Caco-2 (cell line): ENCODE results near the gene PIGL. TPM values are rescaled to one million over a fixed set of nuclear protein-coding genes. Genes with fewer than 3 reads are reported as not detected.
"Not testable (repeated sequence)": the region's sequence is repeated elsewhere in the genome, so short reads cannot be mapped to it uniquely, and the experiment has no call there.

Experiments used
- BruUV-seq: library from RNA; stranded (reverse); fragments of 400-500 nt; replicated peaks from 2 replicates; lab custom pipeline; 2021; lab: Mats Ljungman, UMichigan
- CTCF ChIA-PET: fragments of 300-600 bp; sonication (Branson Sonifier 250); formaldehyde crosslinking; loops from one replicate; lab custom pipeline; 2022; ENCODE audit warnings: antibody characterized with exemption; lab: Charles Lee
- POLR2A ChIA-PET: fragments of 300-600 bp; sonication (Branson Sonifier 250); formaldehyde crosslinking; loops from one replicate; lab custom pipeline; 2022; ENCODE audit warnings: antibody characterized with exemption; lab: Charles Lee
- DNase-seq, 2 experiments: peaks; one replicate each; pipeline versions ENCODE4 v3.0.0 to v3.0.0-alpha.2; 2020 to 2022
- H3K27me3 ChIP-seq: replicated peaks from 2 replicates; pipeline ENCODE4 v1.6.0; 2011; ENCODE audit warnings: low read length; ENCODE audit not compliant: control insufficient read depth, insufficient read depth
- H3K36me3 ChIP-seq: 2 replicates; pipeline ENCODE4 v1.5.1; 2011; ENCODE audit warnings: low read length; ENCODE audit not compliant: control insufficient read depth, insufficient read depth
- H3K4me1 ChIP-seq: fragments of 250-450 bp; sonication (Bioruptor Pico); 2 replicates; pipeline ENCODE4 v1.5.1; 2020; ENCODE audit warnings: mild to moderate bottlenecking
- H3K4me3 ChIP-seq: 2 replicates; pipeline ENCODE4 v1.5.1; 2011; ENCODE audit warnings: low read depth, mild to moderate bottlenecking, control low read depth, low read length
- H3K9me3 ChIP-seq: fragments of 250-450 bp; sonication (Bioruptor Pico); 2 replicates; pipeline ENCODE4 v1.5.1; 2020; ENCODE audit warnings: mild to moderate bottlenecking, moderate library complexity
- H3K27ac Mint-ChIP-seq: one replicate; pipeline ENCODE4 v1.8.0; 2022; ENCODE audit warnings: mixed read lengths; ENCODE audit not compliant: unreplicated experiment
- H3K27me3 Mint-ChIP-seq: one replicate; pipeline ENCODE4 v1.8.0; 2022; ENCODE audit warnings: mixed read lengths; ENCODE audit not compliant: insufficient read depth, unreplicated experiment
- H3K36me3 Mint-ChIP-seq: one replicate; pipeline ENCODE4 v1.8.0; 2022; ENCODE audit warnings: mild to moderate bottlenecking, mixed read lengths; ENCODE audit not compliant: insufficient read depth, unreplicated experiment
- H3K4me1 Mint-ChIP-seq: one replicate; pipeline ENCODE4 v1.8.0; 2022; ENCODE audit warnings: low read depth, mixed read lengths; ENCODE audit not compliant: unreplicated experiment
- H3K4me3 Mint-ChIP-seq: one replicate; pipeline ENCODE4 v1.8.0; 2022; ENCODE audit warnings: mild to moderate bottlenecking, moderate library complexity, mixed read lengths; ENCODE audit not compliant: unreplicated experiment
- H3K9me3 Mint-ChIP-seq: one replicate; pipeline ENCODE4 v1.8.0; 2022; ENCODE audit warnings: mixed read lengths; ENCODE audit not compliant: unreplicated experiment
- intact Hi-C: fragments of 100-400 bp; cut with micrococcal nuclease; formaldehyde crosslinking; loops from one replicate; pipeline ENCODE4 v1.10.0; 2022; ENCODE audit not compliant: unreplicated experiment
- total RNA-seq: library from RNA; stranded (reverse); gene quantifications from 2 replicates; pipeline ENCODE4 v1.2.3, GENCODE V29; 2022
- TF ChIP-seq, protein P1 (sequence below), 2 experiments: fragments of 200-600 bp in 1 of 2; IDR thresholded peaks; 1 replicate in 1 of 2; 2 replicates in 1 of 2; pipeline versions ENCODE4 v1.5.1 to v1.8.0; 2011 to 2022; ENCODE audit warnings: antibody characterized with exemption in 1 of 2, control low read depth in 1 of 2, inconsistent platforms in 1 of 2, low read depth in 1 of 2, low read length in 1 of 2, mild to moderate bottlenecking in 1 of 2, moderate library complexity in 1 of 2; ENCODE audit not compliant: insufficient read depth in 1 of 2, severe bottlenecking in 1 of 2, unreplicated experiment in 1 of 2

Gene PIGL
- total RNA-seq, 1 experiment from 2014 or later: 21.1 TPM

DNA sequence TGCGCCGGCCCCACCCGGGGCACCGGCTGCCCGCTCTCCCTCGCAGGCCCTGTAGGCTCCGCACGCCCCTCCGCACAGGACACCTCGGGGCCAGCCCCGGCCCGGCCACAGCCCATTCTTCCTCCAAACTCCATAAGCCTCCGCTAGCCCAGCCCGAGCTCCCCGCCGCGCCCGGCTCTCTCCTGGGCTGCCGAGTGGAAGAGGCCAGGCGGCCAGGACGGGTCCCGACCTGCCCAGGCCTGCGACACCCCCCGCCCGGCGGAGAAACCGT, 2.1 kb upstream of the PIGL start:
- intact Hi-C loops: loop anchor here (5.0 kb wide), 1 partner anchor 72 kb away; no protein-coding TSS in a partner anchor
- BruUV-seq: no TSS peak
- Histone ChIP-seq H3K4me3 (peak overlapping the region; percentile 71), H3K9me3 (no peaks in the 10 kb centered on the region), H3K27me3 (no peaks in the 10 kb centered on the region), H3K36me3 (no peaks in the 10 kb centered on the region), H3K4me1 (no peaks in the 10 kb centered on the region; the same call in 1 of the 2 replicates)
- H3K4me3 Mint-ChIP-seq: peak overlapping the region; percentile 95
- ChIA-PET POLR2A (interaction anchor here (0.8 to 1.5 kb wide), 3 partner anchors 12 to 166 kb away, joined by 3 to 5 read pairs (median 4); no protein-coding TSS in a partner anchor), CTCF (interaction anchor here (1.0 kb wide), 1 partner anchor 216 kb away, joined by 3 read pairs; the partner anchor contains the start of gene ZSWIM7)
- H3K9me3 Mint-ChIP-seq: no peaks in the 10 kb centered on the region
- TF ChIP-seq, protein P1, sequence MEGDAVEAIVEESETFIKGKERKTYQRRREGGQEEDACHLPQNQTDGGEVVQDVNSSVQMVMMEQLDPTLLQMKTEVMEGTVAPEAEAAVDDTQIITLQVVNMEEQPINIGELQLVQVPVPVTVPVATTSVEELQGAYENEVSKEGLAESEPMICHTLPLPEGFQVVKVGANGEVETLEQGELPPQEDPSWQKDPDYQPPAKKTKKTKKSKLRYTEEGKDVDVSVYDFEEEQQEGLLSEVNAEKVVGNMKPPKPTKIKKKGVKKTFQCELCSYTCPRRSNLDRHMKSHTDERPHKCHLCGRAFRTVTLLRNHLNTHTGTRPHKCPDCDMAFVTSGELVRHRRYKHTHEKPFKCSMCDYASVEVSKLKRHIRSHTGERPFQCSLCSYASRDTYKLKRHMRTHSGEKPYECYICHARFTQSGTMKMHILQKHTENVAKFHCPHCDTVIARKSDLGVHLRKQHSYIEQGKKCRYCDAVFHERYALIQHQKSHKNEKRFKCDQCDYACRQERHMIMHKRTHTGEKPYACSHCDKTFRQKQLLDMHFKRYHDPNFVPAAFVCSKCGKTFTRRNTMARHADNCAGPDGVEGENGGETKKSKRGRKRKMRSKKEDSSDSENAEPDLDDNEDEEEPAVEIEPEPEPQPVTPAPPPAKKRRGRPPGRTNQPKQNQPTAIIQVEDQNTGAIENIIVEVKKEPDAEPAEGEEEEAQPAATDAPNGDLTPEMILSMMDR (IDR thresholded peaks at IDR 0.05; ENCODE audit: insufficient read depth in 1 of 2, low read depth in 1 of 2, low read length in 1 of 2, severe bottlenecking in 1 of 2, unreplicated experiment in 1 of 2): no peak
- H3K27me3 Mint-ChIP-seq: no peaks in the 10 kb centered on the region
- H3K27ac Mint-ChIP-seq: peak overlapping the region; percentile 53
- peaks cover 12% of the 10 kb centered on the region for H3K36me3 Mint-ChIP-seq
- DNase-seq: peak; percentile 34 to 51
- no peaks in the 10 kb centered on the region for H3K4me1 Mint-ChIP-seq

DNA sequence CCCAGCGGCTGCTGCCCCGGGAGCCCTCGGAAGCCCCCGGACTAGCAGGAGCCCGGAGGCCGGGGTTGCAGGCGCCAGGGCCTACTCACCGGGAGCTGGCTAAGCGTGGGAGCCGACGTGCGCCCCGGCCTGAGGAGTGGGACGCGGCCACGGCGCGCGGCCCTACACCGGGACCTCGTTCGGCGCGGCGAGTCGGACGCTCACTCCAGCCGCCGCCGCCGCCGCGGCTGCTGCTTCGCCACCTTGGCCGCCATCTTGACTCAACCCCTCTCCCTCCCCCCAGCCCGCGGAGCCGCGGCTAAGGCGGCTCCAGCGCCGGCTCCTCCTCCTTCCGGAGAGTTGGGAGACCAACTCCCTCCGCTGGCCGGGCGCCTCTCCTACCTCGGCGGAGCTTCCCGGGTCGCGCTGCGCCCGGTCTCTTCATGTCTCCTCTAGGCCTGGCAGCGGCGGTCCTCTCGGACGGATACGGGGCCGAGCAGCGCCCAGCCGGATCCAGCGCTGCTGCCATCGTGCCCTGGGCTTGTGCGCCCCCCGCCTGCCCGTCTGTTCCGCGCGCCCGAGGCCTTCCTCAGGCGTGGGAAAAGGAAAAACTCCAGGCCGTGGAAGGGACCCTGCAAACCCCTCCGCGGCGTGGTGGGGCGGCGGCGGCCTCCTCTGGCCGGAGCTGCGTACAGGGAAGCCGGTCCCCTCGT, 1.6 kb upstream of the PIGL start, which contains the start of gene NCOR1:
Gene NCOR1 (minus strand): TSS at position 262 of the 692 bp plus-strand sequence. CDS start 20,965 bp downstream, outside the sequence.
- CTCF ChIA-PET: interaction anchor here (0.6 to 1.0 kb wide), 3 partner anchors 23 to 216 kb away, joined by 3 read pairs; partner anchors contain the start of gene ZSWIM7
- Mint-ChIP-seq H3K27me3 (no peaks in the 10 kb centered on the region), H3K9me3 (no peaks in the 10 kb centered on the region), H3K4me1 (no peaks in the 10 kb centered on the region), H3K36me3 (peaks cover 12% of the 10 kb centered on the region), H3K4me3 (peak within 1 kb of the TSS; percentile 95), H3K27ac (peak within 1 kb of the TSS; percentile 53)
- Histone ChIP-seq H3K4me3 (peak within 1 kb of the TSS; percentile 71), H3K9me3 (no peaks in the 10 kb centered on the region), H3K36me3 (no peaks in the 10 kb centered on the region), H3K4me1 (no peaks in the 10 kb centered on the region; the same call in 1 of the 2 replicates), H3K27me3 (no peaks in the 10 kb centered on the region)
- BruUV-seq: no TSS peak
- peak; percentile 87 to 89 for DNase-seq
- POLR2A ChIA-PET: interaction anchor here (0.6 to 1.5 kb wide), 4 partner anchors 13 to 165 kb away, joined by 3 to 7 read pairs (median 4); no protein-coding TSS in a partner anchor
- TF ChIP-seq, protein P1 (IDR thresholded peaks at IDR 0.05; ENCODE audit: insufficient read depth in 1 of 2, low read depth in 1 of 2, low read length in 1 of 2, severe bottlenecking in 1 of 2, unreplicated experiment in 1 of 2): peak in 1 of 2 experiments; percentile 36
- intact Hi-C loops: loop anchor here (5.0 kb wide), 1 partner anchor 72 kb away; no protein-coding TSS in a partner anchor

DNA sequence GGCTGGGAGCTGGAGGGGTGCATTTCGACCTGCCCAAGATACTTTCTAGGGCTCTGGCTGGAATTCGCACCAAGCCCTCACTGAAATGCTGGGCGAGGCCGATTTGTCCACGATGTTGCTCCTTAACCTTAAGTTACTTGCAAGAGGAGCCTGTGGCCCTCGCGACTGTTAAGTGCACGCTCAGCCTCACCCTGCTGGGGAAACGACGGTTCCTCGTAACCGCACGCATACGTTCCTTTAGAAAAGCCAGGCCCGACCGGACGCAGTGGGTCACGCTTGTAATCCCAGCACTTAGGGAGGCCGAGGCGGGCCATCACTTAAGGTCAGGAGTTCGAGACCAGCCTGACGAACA, 1.1 kb upstream of the PIGL start:
- Histone ChIP-seq H3K27me3 (no peaks in the 10 kb centered on the region), H3K9me3 (no peaks in the 10 kb centered on the region), H3K4me1 (no peaks in the 10 kb centered on the region; the same call in 1 of the 2 replicates), H3K36me3 (no peaks in the 10 kb centered on the region), H3K4me3 (peak overlapping the region; percentile 71)
- POLR2A ChIA-PET: interaction anchor here (0.6 to 1.3 kb wide), 3 partner anchors 15 to 165 kb away, joined by 3 to 7 read pairs (median 4); no protein-coding TSS in a partner anchor
- intact Hi-C loops: loop anchor here (5.0 kb wide), 1 partner anchor 71 kb away; no protein-coding TSS in a partner anchor
- CTCF ChIA-PET: interaction anchor here (0.6 kb wide), 2 partner anchors 23 to 82 kb away, joined by 3 read pairs; no protein-coding TSS in a partner anchor
- Mint-ChIP-seq H3K9me3 (no peaks in the 10 kb centered on the region), H3K4me3 (peak overlapping the region; percentile 95), H3K27me3 (no peaks in the 10 kb centered on the region), H3K4me1 (no peaks in the 10 kb centered on the region), H3K36me3 (peaks cover 12% of the 10 kb centered on the region), H3K27ac (peak overlapping the region; percentile 53)
- TF ChIP-seq, protein P1 (IDR thresholded peaks at IDR 0.05; ENCODE audit: insufficient read depth in 1 of 2, low read depth in 1 of 2, low read length in 1 of 2, severe bottlenecking in 1 of 2, unreplicated experiment in 1 of 2): no peak
- peak in 1 of 2 experiments; percentile 48 for DNase-seq
- no TSS peak for BruUV-seq

DNA sequence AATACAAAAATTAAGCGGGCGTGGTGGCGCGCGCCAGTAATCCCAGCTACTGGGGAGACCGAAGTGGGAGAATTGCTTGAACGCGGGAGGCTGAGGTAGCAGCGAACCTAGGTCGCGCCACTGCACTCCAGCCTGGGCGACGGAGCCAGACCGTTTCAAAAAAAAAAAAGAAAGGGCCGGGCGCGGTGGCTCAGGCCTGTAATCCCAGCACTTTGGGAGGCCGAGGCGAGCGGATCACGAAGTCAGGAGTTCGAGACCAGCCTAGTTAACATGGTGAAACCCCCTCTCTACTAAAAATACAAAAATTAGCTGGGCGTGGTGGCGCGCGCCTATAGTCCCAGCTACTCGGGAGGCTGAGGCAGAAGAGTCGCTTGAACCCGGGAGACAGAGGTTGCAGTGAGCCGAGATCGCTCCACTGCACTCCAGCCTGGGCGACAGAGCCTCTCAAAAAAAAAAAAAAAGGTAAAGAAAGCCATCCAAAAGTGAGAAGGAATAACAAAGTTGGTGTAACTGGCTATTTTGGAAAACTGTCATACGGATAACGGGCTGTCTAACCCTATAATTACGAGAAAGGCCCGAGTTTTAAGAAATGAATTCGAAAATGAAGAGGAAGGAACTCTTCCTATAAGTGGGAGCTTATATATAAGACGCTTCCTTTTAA, 539 bp upstream of the PIGL start:
- ChIA-PET CTCF (interaction anchor here (1.7 kb wide), 1 partner anchor 69 kb away, joined by 5 read pairs; no protein-coding TSS in a partner anchor), POLR2A (interaction anchor here (1.3 kb wide), 1 partner anchor 69 kb away, joined by 4 read pairs; no protein-coding TSS in a partner anchor)
- peak overlapping the region; percentile 95 for H3K4me3 Mint-ChIP-seq
- H3K9me3 Mint-ChIP-seq, H3K9me3 ChIP-seq, H3K27me3 Mint-ChIP-seq, H3K4me1 ChIP-seq, H3K27me3 ChIP-seq, DNase-seq, H3K4me1 Mint-ChIP-seq, H3K36me3 ChIP-seq, BruUV-seq: not testable (repeated sequence)
- H3K36me3 Mint-ChIP-seq: peaks cover 12% of the 10 kb centered on the region
- H3K27ac Mint-ChIP-seq: peak overlapping the region; percentile 85
- intact Hi-C loops: loop anchor here (5.0 kb wide), 1 partner anchor 71 kb away; no protein-coding TSS in a partner anchor
- peak overlapping the region; percentile 71 for H3K4me3 ChIP-seq
